Suprapubic skin (tissue), 4 donors: ENCODE results near the gene TANGO6.

Source experiments
- CTCF ChIP-seq, 2 donors: fragments of 200-600 bp in 1 of 2; fragments of 450-650 bp in 1 of 2; sonication (generic) in 1 of 2; IDR thresholded peaks; one replicate each; pipeline ENCODE4 v1.5.1; 2016 to 2019; ENCODE audit warnings: antibody characterized with exemption in 2 of 2, mild to moderate bottlenecking in 1 of 2, moderate library complexity in 1 of 2
- POLR2A ChIP-seq, 2 donors: fragments of 450-650 bp; IDR thresholded peaks; one replicate each; pipeline ENCODE4 v1.6.1; 2017; ENCODE audit warnings: antibody characterized with exemption in 2 of 2, mild to moderate bottlenecking in 2 of 2, moderate library complexity in 2 of 2
- POLR2AphosphoS5 ChIP-seq, 3 donors: sonication (generic); formaldehyde crosslinking; IDR thresholded peaks; one replicate each; pipeline ENCODE4 v1.6.1; 2017; ENCODE audit warnings: antibody characterized with exemption in 3 of 3

GRCh38 chr16:68999114-68999513 is 155.8 kb downstream of the TANGO6 start:
- TF ChIP-seq CTCF (IDR thresholded peaks at IDR 0.05) (no peak), POLR2AphosphoS5 (IDR thresholded peaks at IDR 0.05) (no peak), POLR2A (IDR thresholded peaks at IDR 0.05) (no peak)
